Smooth muscle cell (in vitro differentiated cells): ENCODE data around the gene FSIP1. TPM values are rescaled to one million over a fixed set of nuclear protein-coding genes. Genes with fewer than 3 reads are reported as not detected.

ENCODE experiments used
- DNase-seq: peaks from one replicate; lab custom pipeline; 2025; ENCODE audit not compliant: unreplicated experiment; lab: John Stamatoyannopoulos, UW
- H2AFZ ChIP-seq: fragments of 200-600 bp; sonication (generic); 2 replicates; pipeline ENCODE4 v1.6.0; 2016; ENCODE audit warnings: antibody characterized with exemption, low read depth, mild to moderate bottlenecking
- H3F3A ChIP-seq: fragments of 200-600 bp; sonication (generic); 2 replicates; pipeline ENCODE4 v1.6.0; 2017; ENCODE audit warnings: antibody characterized with exemption, low read depth
- H3K27ac ChIP-seq: fragments of 200-600 bp; sonication (generic); 2 replicates; pipeline ENCODE4 v1.5.1; 2016; ENCODE audit warnings: low read depth, mild to moderate bottlenecking
- H3K27me3 ChIP-seq: fragments of 200-600 bp; sonication (generic); 2 replicates; pipeline ENCODE4 v1.6.1; 2016; ENCODE audit warnings: low read depth, mild to moderate bottlenecking
- H3K36me3 ChIP-seq: fragments of 200-600 bp; sonication (generic); 2 replicates; pipeline ENCODE4 v1.5.1; 2016; ENCODE audit warnings: low read depth
- H3K4me1 ChIP-seq: fragments of 200-600 bp; sonication (generic); 2 replicates; pipeline ENCODE4 v1.5.1; 2016; ENCODE audit warnings: low read depth
- H3K4me2 ChIP-seq: fragments of 200-600 bp; sonication (generic); 2 replicates; pipeline ENCODE4 v1.6.0; 2016; ENCODE audit warnings: mild to moderate bottlenecking
- H3K4me3 ChIP-seq: fragments of 200-600 bp; sonication (generic); 2 replicates; pipeline ENCODE4 v1.5.1; 2016; ENCODE audit warnings: mild to moderate bottlenecking
- H3K79me2 ChIP-seq: fragments of 200-600 bp; sonication (generic); 2 replicates; pipeline ENCODE4 v1.6.0; 2016; ENCODE audit warnings: low read depth, mild to moderate bottlenecking
- H3K9ac ChIP-seq: fragments of 200-600 bp; sonication (generic); 2 replicates; pipeline ENCODE4 v1.6.0; 2016; ENCODE audit warnings: low read depth
- H3K9me3 ChIP-seq: fragments of 200-600 bp; sonication (generic); replicated peaks from 2 replicates; pipeline ENCODE4 v1.5.1; 2016; ENCODE audit warnings: low read depth
- H4K20me1 ChIP-seq: fragments of 200-600 bp; sonication (generic); 2 replicates; pipeline ENCODE4 v1.6.0; 2016; ENCODE audit warnings: low read depth
- CTCF ChIP-seq: fragments of 200-600 bp; sonication (generic); IDR thresholded peaks from 2 replicates; pipeline ENCODE4 v1.5.1; 2017; ENCODE audit warnings: borderline replicate concordance, mild to moderate bottlenecking, antibody characterized with exemption; ENCODE audit not compliant: insufficient read depth, poor library complexity, severe bottlenecking
- WGBS: methylation state at CpG from one replicate; pipeline ENCODE4 v1.1.7; 2016; ENCODE audit warnings: low lambda C conversion rate; 5-methylcytosine and 5-hydroxymethylcytosine counted together
- polyA plus RNA-seq: library from polyadenylated mRNA; unstranded; fragments of >200 nt; fragmentation: Nextera tagmentation; extraction: Ambion mirVana; gene quantifications from 2 replicates; pipeline ENCODE4 v1.2.1, GENCODE V29; 2016
- total RNA-seq: library from RNA; depleted of rRNA; stranded (reverse); fragments of >200 nt; gene quantifications from 2 replicates; pipeline ENCODE4 v1.2.3, GENCODE V29; 2014

The FSIP1 gene
- total and polyA plus RNA-seq, 2 experiments from 2014 or later: 0.13 to 0.43 TPM

GRCh38 chr15:39761006-39761405 lies 21.6 kb downstream of the FSIP1 start:
- H3K4me2 ChIP-seq: no peak overlapping the region
- WGBS: 91% methylated on average over 2 of the region's 2 CpGs

GRCh38 chr15:39756806-39757522 lies 25.7 kb downstream of the FSIP1 start:
- no peaks in the 10 kb centered on the region for H3K9me3 ChIP-seq
- H2AFZ ChIP-seq: no peak overlapping the region
- no peak overlapping the region for H3K4me2 ChIP-seq
- no peaks in the 10 kb centered on the region for H3K79me2 ChIP-seq
- H3K36me3 ChIP-seq: no peaks in the 10 kb centered on the region
- no peak overlapping the region for H3K4me3 ChIP-seq
- H3K27ac ChIP-seq: no peak overlapping the region
- H4K20me1 ChIP-seq: no peaks in the 10 kb centered on the region
- DNase-seq: no peak
- no peaks in the 10 kb centered on the region for H3K27me3 ChIP-seq
- TF ChIP-seq CTCF: peak; percentile 96
- H3K9ac ChIP-seq: no peak overlapping the region
- no peaks in the 10 kb centered on the region for H3K4me1 ChIP-seq
- H3F3A ChIP-seq: no peaks in the 10 kb centered on the region
- 49% methylated on average over 2 of the region's 2 CpGs for WGBS

More at GRCh38 chr15:39761006-39761405, 21.6 kb downstream of the FSIP1 start:
- H4K20me1 ChIP-seq: no peaks in the 10 kb centered on the region
- DNase-seq: no peak
- no peaks in the 10 kb centered on the region for H3K36me3 ChIP-seq
- no peaks in the 10 kb centered on the region for H3K9me3 ChIP-seq
- no peak overlapping the region for H2AFZ ChIP-seq
- no peaks in the 10 kb centered on the region for H3K27me3 ChIP-seq
- H3K9ac ChIP-seq: no peak overlapping the region
- H3K4me3 ChIP-seq: no peak overlapping the region
- TF ChIP-seq CTCF: no peak
- H3K27ac ChIP-seq: no peak overlapping the region
- no peaks in the 10 kb centered on the region for H3K79me2 ChIP-seq
- H3K4me1 ChIP-seq: no peaks in the 10 kb centered on the region
- no peaks in the 10 kb centered on the region for H3F3A ChIP-seq

- no peak overlapping the region for H3K4me2 ChIP-seq
- H3K27me3 ChIP-seq: no peaks in the 10 kb centered on the region
- no peaks in the 10 kb centered on the region for H3K79me2 ChIP-seq
- no peaks in the 10 kb centered on the region for H3F3A ChIP-seq
- H4K20me1 ChIP-seq: no peaks in the 10 kb centered on the region
- H3K9me3 ChIP-seq: no peaks in the 10 kb centered on the region
- no peaks in the 10 kb centered on the region for H3K36me3 ChIP-seq
- no peak for TF ChIP-seq CTCF
- DNase-seq: no peak
- H2AFZ ChIP-seq: no peak overlapping the region
- H3K27ac ChIP-seq: no peak overlapping the region
- H3K9ac ChIP-seq: no peak overlapping the region
- no peak overlapping the region for H3K4me3 ChIP-seq
- WGBS: 92% methylated on average over 1 of the region's 1 CpG
- H3K4me1 ChIP-seq: no peaks in the 10 kb centered on the region
These were observed 29.6 kb downstream of the FSIP1 start for GRCh38 chr15:39752991-39753390.

GRCh38 chr15:39752246-39752645 lies 30.4 kb downstream of the FSIP1 start:
- no peak for DNase-seq
- no peaks in the 10 kb centered on the region for H3K79me2 ChIP-seq
- no peak overlapping the region for H3K27ac ChIP-seq
- no peak overlapping the region for H3K9ac ChIP-seq
- H3K27me3 ChIP-seq: no peaks in the 10 kb centered on the region
- no peaks in the 10 kb centered on the region for H3K9me3 ChIP-seq
- no peaks in the 10 kb centered on the region for H4K20me1 ChIP-seq
- H3K4me1 ChIP-seq: no peaks in the 10 kb centered on the region
- H3K36me3 ChIP-seq: no peaks in the 10 kb centered on the region
- no peaks in the 10 kb centered on the region for H3F3A ChIP-seq
- H3K4me2 ChIP-seq: no peak overlapping the region
- no peak overlapping the region for H2AFZ ChIP-seq
- H3K4me3 ChIP-seq: no peak overlapping the region
- no peak for TF ChIP-seq CTCF
